Iris pigment epithelial cell (primary cell): ENCODE results near the gene BBS5.
"Not testable (repeated sequence)": the region's sequence is repeated elsewhere in the genome, so short reads cannot be mapped to it uniquely, and the experiment has no call there.

ENCODE experiments used
- DNase-seq: peaks from one replicate; pipeline ENCODE4 v3.0.0-alpha.2; 2011; ENCODE audit warnings: low read depth

BBS5 gene

DNA sequence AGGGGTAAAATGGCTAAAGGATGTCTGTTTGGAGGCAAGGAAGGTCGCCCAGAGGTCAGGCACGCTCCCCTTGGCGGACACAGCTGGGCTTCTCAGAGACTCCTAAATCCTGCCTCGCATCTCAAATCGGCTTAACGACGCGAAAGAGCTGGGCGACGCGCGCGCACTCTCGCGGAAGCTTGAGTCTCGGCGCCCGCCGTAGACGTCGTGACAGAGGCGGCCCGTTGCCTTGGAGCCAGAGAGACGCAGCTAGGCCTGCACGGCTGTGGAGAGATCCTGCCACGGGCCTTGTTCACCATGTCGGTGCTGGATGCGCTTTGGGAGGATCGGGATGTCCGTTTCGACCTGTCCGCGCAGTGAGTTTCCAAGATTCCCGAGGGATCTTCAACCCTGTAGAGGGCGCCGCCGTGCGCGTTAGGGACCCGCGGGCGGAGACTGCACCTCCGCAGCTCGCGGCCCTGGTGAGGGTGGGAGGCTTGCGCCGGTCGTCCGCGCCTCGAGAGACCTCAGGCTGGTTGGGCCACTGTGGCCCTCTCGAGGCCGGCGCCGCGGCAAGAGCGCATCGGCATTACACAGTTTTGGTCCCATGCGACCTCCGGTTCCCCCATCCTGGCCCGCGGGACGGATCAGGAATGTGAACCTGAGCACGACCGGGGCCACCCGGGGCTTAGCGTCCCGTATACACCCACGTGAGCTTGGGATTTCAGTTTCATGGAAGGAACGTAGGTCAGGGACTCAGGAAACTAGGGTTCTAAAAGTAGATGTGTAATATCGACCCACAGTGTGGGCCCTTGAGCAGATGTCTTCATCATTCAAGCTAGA, at the start of gene BBS5:
BBS5 (plus strand) TSS at position 238 of the 822 bp plus-strand sequence; CDS start at position 298, 60 bp downstream.
- DNase-seq = peak; percentile 91

DNA sequence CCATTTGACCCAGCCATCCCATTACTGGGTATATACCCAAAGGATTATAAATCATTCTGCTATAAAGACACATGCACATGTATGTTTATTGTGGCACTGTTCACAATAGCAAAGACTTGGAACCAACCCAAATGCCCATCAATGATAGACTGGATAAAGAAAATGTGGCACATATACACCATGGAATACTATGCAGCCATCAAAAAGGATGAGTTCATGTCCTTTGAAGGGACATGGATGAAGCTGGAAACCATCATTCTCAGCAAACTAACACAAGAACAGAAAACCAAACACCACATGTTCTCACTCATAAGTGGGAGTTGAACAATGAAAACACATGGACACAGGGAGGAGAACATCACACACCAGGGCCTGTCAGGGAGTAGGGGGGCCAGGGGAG, 47.5 kb upstream of the BBS5 start:
- not testable (repeated sequence) for DNase-seq

DNA sequence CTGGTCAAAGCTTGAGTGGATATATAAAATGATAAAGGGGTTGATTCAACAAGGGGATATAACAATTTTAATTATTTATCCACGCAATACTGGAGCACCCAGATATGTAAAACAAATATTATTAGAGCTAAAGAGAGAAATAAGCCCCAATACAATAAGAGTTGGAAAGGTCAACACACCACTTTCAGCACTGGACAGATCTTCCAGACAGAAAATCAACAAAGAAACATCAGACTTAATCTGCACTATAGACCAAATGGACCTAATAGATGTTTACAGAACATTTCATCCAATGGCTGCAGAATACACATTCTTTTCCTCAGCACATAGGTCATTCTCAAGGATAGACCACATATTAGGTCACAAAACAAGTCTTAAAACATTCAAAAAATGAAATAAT, 45.1 kb upstream of the BBS5 start:
- not testable (repeated sequence) for DNase-seq

DNA sequence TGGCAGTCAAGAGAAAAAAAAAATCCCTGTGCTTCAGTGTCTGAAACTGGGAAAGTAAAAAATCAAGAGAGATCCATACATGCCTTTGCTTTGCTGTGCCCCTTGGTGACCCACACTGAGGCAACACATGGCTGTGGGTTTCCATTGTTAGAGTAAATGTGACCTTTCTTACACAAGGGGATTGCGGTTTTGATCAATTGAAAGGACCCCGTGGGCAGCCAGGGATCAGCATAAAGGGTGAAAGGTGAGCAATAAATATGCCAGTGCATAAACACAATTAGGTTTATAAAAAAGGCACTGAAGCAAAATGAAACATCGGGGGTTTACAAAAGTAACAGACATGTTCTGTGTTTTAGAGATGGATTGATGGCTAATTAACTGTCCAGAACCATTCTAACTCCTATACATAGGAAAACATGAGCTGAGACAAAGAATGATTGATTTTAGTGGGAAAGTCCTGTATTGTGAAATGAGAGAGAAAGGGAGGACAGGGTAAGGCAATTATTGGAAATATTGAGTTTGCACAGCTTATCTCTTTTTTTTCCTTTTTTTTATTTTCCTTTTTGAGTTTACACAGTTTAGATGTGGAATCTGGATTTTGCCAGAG, 40.7 kb upstream of the BBS5 start:
- no peak for DNase-seq

DNA sequence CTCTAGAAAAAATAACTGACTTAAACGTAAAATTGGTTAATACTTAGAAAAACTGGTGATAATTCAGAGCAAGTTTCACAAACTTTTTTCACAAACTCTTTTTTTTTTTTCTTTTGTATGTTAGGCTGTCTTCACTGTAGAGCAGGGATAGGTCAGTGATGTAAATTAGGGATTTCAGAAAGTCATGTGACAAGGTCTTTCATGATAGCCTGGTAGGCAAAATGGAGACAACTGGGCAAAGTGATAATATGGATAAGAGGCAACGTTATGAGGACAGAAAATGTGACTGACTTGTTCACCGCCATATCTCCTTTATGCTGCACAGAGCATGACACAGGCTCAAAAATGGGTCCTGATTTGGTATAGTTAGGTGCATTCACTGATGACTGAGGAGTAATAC, 39.4 kb upstream of the BBS5 start:
- no peak for DNase-seq

DNA sequence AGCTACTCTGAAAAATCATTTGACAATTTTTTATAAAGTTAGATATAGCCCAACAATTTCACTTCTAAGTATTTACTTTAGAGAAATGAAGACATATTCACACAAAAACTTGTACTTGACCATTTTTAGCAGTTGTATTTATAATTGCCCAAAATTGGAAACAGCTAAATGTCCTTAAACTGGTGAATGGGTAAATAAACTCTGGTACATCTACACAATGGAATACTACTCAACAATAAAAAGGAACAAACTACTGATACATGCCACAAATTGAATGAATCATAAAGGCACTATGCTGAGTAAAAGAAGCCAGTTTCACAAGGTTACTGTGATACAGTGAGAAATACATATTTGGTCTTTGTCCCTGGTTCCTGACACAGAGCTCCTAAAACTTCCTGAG, 32.8 kb upstream of the BBS5 start:
- DNase-seq = no peak

DNA sequence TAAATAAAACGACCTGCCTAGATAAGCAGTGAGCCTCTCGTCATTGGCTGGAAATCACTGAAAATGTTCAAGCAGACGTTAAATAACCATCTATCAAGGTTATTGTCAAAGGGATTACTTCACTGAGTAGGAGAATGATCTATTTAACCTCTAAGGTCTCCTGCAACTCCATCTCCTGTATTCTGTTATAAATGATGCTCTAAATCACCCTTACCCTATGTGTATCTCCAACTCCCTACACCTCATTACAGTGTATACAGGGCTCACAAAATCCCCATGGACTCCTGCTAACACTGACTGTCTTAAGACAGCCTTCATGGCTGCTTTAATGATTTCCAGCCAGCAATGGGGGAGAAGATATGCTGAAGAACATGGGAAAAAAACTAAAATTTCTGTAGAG, 31.0 kb upstream of the BBS5 start:
- DNase-seq = no peak

DNA sequence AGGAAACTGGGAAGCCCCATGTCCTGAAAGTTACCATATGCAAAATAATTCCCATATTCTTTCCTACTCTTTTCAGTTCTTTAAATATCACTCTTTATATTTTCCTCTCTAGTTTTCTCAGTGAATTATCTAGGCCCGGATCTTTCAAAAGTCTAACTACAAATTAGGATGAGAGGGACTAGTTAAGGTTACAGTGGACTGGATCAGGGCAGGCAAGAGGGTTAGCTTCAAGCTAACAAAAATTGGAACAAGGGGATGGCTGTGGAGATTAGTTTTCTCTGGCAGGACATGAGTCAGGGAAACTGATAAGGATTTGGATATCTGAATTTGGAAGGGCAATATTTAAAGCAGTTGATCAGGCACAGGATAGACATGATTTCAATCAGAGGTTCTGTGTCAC, 30.4 kb upstream of the BBS5 start:
- DNase-seq = no peak

DNA sequence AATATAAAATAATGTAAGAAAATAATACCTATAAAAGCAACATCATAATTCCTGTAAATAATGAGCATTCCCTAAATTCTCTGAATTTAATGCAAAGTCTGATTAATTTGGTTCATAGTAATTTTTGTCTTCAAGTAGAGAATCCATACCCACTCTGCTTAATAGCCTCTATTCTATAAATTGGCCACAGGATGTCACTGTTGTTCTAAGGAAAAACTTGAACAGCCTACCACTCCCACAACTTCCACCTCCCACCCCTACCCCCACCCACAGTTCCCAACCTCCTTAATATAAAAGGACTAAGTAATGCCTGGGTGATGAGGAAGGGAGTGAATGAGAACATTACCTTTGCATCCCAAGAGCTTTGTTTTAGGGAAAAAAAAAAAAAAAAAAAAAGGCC, 27.2 kb upstream of the BBS5 start:
- peak; percentile 41 for DNase-seq

DNA sequence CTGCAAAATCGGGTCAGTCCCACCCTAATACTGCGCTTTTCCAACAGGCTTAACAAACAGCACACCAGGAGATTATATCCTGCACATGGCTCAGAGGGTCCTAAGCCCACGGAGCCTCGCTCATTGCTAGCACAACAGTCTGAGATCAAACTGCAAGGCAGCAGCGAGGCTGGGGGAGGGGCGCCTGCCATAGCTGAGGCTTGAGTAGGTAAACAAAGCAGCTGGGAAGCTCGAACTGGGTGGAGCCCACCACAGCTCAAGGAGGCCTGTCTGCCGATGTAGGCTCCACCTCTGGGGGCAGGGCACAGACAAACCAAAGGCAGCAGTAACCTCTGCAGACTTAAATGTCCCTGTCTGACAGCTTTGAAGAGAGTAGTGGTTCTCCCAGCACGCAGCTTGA, 26.2 kb upstream of the BBS5 start:
- not testable (repeated sequence) for DNase-seq

DNA sequence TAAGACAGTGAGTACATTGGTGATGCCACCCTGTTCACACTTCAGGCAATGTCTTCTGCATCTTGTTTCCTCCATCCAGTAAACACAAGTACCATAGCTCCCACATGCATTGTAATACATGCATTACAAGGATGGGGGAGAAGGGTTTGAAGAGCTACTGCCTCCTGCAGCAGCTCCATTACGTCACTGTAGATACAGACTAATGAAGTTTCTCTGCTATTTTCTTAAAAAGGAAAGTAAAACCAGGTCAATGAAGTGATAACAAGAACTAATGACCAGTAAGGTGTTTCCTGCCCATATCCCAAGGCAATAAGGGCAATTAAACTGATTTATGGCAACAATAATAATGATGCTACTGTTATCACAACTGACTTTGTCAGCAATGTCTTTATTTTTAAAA, 18.2 kb upstream of the BBS5 start:
- no peak for DNase-seq

DNA sequence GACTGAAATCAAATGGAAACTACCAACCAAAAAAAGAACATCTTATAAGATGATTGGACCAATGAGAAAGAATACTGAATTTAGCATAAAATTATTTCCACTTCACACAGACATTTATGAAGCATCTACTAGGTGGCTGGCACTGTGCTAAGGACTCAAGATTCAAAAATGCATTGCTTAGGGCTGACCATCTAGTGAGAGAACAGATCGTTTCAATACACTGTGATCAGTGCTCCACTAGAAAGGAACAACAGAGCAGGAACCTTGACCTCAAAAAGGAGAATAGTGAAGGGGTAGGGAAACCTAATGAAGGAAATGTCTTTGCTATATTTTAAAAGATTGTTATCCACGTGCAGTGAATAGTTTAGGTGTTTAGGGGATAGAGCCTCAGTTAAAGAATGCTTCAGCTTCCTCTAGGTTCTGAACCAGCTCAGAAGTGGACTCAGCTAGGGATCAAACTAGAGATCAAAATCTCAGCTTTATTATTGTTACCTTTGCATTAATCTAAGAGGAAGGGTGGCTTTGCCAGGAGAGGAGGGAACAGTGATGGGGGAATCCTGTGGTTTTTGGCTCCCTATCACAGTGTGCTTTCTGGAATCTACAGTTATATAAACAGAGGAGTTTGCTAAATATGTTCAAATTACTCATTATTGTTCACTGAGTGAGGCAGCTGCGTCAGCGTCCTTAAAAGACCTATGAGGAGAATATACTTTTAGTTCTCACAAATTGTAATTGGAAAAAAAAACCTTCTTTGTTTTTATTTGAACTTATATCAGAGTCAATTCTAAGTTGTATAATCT, 16.2 kb upstream of the BBS5 start:
- peak; percentile 94 for DNase-seq

DNA sequence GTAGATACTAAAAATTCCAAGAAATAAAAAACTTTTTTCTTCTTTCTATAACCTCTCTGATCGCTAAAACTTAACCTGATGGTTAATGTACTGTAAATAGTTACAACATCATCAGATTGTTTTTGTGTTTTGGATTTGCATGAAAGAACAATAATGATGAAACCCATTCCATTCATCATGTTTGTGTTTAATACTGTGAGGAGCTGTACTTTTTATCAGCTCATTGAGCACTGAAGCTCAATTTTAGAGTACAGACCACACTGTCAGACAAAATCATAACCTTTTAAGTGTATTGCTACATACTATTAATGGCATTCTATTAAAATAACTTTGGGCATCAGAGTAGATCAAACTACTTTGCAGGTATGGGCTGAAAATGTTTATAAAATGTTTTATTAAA, 14.8 kb upstream of the BBS5 start:
- peak; percentile 17 for DNase-seq

DNA sequence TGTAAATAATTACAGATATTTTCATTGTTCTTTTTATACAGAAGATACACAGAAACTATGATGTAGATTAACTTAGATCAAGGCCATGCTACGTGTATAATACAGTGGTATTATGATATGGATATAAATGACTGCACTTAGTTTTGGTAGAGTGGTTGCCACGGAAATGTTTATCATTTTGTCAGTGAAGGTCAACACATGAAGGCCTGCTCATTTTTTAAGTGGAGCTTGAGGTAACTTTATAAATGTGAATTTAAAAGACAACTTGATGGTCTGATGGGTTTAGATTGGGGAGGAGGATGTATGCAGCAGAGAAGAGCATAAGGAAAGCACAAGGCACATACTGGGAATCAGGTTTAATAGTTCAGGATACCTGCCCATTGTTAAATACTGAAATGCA, 14.4 kb upstream of the BBS5 start:
- peak; percentile 9 for DNase-seq

DNA sequence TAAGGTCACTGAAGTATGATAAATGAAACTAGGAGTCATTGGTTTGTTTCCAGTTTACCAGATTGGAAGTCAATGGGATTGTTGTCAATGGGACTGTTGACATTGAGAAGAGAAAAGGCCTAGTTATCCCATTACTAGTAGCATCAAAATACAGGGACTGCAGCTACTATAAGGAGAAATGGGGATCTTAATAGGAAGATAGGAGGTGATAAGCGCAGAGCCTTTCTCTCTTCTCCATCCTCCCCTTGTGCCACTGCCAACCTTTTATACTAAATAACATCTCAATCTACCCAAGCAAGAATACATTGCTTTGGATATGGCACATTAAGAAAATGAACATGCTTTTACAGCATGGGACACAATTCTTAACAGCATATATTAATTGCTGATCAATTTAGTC, 10.5 kb upstream of the BBS5 start:
- no peak for DNase-seq

DNA sequence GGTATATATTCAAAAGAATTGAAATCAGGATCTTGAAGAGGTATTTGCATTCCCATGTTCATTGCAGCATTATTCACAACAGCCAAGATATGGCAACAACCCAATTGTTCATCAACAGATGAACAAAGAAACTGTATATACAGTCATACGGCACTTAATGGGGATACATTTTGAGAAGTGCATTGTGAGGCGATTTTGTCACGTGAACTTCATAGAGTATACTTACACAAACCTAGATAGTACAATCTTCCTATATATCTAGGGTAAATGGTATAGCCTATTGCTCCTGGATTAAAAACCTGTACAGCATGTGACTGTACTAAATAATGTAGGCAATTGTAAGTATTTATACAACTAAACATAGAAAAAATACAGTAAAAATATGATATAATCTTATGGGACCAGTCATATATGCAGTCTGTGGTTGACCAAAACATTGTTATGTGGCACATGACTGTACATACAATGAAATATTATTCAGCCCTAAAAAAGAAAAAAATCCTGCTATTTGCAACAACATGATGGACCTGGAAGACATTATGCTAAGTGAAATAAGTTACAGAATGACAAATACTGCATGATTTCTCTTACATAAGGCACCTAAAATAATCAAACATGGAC, 9.2 kb upstream of the BBS5 start:
- no peak for DNase-seq

DNA sequence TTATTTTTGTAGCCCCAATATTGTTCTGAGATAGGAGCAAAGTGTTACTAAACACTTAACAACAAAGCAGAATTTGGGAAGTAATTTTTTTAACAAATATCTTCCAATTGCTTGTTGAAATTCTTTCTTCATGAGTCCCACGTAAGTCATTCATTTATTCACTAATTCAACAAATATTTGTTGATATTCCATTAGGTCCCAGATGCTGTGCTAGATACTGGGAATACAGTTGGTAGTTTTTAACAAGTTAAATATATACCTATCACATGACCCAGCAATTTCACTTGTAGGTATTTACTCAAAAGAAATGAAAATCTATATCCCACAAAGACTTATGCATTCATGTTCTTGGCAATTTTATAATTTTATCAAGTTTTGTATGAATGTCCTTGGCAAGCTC, 7.0 kb upstream of the BBS5 start:
- no peak for DNase-seq

DNA sequence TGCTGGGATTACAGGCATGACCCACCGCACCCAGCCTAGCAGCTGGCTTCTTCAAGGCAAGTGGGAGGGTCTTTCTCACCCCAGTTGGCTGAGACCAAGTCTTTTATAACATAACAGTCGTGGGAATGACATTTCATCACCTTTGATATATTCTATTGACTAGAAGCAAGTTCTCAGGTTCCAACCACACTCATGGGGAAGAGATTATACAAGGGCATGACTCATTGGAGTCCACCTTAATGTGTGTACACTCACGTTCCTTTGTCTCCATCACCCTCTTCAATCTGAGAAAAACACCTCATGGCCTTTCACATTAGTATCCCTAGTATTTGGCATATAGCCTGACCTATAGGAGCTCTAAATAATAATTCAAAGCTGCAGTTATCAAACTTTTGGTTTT, 2.8 kb upstream of the BBS5 start:
- DNase-seq = peak; percentile 81

DNA sequence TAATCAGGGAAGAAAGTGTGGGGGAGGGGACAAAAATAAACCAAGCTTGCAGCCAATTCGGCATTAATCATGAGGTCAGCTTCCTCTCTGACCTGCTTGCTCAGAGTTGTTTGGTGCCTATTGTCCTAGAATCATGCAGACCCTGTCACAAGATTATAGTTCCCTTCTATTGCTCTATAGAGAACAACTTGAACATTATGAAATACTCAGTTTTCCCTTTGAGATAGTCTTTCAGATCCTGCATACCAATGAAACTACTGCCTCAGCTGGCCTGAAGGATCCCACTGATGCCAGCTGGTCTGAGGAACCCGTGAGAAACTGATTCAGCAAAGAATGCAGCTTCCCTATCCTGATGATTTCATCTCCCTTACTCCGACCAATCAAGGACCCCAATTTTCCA, 955 bp upstream of the BBS5 start:
- DNase-seq = peak; percentile 52

DNA sequence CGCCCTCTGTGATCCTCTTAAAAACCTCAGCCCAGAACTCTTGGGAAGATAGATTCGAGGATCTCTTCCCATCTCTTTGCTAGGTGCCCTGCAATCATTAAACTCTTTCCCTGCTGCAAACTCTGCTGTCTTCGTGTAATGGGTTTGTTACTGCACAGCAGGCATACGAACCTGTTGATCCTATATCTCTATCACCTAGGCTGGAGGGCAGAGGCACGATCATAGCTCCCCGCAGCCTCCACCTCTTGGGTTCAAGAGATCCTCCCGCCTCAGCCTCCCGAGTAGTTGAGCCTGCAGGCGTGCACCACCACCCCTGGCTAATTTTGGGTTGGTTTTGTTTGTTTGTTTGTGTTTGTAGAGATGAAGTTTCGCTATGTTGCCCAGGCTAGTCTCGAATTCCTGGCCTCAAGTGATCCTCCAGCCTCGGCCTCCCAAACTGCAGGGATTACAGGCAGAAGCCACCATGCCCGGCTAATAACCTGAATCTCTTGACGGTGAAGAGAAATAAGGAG, 493 bp upstream of the BBS5 start:
- no peak for DNase-seq

DNA sequence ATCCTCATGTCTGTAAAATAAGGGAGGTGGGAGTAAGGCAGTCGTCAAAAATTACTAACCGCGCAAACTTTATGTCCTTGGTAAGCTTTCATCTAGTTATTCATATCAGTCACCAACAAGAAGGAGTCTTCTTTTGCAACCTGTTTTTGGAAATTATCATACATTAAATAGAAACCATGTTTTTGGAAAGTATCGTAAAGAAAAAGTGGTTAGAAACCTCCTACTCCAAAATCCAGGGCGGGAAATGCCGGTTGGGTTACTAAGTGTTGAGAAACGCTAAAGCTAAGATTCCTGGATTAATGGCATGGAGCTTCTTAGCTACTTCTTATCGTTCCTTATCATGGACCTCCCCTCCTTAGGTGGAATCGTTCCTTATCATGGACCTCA, 778 bp downstream of the BBS5 start:
- DNase-seq = peak; percentile 18

DNA sequence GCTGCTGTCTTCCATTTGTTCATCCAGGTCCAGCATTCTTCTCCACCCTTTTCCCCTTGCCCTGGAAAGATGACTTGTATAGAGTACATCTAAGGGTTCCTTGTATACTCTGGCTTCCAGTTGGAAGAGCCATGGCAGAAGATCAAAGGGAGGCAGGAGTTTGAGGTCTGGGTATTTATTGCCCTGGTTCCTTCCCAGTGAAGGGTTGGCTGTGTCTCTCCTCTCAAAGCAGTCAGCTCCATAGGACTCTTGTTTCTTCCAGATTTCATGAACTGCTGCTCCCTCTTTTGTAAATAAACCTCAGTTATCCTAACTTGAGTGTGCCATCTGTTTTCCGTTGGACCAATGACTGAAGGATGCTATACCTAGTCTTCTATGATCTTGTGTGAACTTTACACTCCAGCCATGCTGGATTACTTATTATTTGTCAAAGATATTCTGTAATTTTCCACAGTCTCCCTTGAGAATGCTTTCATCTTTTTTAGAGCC, 6.4 kb downstream of the BBS5 start:
- DNase-seq = no peak
